Stimulated activated CD4-positive, alpha-beta T cell treated with anti-CD3 and anti-CD28 coated beads, Interleukin-12 subunit alpha, Interleukin-12 subunit beta, amount 100 ng/mL, for 4 hours (primary cell): Measurements from ENCODE around the gene EXOC4.

ENCODE experiments used
- DNase-seq: peaks from one replicate; pipeline ENCODE4 v3.0.0-alpha.2; 2020

Gene EXOC4

DNA sequence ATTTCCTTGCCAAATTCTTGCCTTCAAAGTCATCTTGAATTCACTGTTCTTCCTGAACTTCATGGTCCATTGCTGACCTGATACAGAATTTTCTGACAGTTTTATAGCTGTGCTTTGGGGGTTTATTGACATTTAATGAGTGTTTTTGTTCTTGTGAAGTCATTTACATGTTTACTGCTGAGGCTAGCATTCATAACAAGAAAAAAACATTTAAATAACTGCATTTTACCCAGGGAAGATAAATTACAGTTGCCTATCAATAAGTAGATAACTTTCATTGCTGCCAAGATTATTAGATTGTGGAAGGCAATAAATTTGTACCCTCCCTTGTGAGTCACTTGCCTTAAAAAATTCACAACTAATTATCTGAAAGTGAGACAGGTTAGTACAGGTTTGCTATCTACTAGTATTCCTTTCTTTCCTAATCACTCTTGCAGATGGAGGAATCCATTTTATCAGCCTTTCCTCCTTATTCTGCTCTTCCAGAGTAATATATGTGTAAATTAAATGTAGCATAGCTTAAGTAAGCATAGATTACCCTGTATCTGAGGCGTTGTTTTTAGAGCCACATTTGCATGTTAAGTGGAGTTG, 178.4 kb downstream of the EXOC4 start:
- DNase-seq = no peak

DNA sequence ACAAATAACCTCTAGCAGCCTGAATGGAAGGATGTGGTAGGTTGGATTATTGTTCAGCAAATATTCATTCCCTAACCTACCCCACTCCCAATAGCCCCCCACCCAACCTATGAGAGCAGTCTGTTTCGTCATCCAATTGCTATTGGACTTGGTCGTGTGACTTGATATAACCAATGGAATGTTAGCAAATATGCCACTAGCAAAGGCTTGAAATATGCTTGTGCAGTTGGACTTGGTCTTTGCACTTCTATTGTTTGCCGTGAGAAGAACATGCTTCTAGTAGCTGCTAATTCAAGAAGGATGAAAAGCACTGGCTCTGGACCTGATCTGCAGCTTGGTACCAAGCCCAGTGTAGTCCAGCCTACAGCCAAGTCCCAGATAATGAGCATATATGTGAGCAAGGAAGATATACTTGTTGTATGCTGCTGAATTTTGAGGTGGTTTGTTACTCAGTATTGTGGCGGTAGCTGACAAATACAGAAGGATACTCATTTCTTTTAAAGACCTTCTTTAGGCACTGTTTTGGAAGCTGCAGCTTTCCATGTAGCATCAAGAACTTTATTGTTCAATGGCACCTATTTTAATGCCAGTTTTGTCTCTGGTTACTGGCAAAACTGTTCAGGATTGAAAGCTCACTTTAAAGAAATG, 180.4 kb downstream of the EXOC4 start:
- DNase-seq = no peak

DNA sequence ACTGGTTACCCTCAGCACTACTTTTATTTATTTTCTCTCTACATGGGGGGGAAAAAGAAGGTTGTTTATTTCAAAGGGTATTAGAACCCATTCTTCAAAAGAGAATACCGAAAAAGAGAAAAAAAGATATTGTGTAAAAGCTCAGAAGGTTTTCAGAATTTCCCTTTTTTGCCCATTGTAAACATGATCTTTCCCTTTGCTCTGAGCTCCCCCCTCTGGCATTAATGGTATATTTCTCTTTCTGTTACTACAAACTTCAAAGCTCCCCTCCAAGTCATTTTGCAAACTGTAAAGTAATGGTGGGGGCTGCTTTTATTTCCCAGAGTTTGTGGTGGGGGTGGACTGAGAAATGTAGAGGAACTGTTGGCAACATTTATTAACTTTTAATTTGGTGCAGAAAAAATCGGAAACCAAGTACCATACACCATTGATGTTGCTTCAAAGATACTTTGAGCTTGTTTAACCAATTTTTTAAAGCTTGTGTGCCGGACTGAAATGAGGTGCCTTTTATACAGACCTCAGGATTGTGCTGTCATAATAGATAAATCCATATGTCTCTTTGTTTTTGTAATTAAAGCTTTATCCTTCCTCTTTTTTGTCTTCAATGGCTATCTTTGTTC, 181.5 kb downstream of the EXOC4 start:
- DNase-seq = no peak

- no peak for DNase-seq
Measured at GRCh38 chr7:133436014-133436428, 183.1 kb downstream of the EXOC4 start.

DNA sequence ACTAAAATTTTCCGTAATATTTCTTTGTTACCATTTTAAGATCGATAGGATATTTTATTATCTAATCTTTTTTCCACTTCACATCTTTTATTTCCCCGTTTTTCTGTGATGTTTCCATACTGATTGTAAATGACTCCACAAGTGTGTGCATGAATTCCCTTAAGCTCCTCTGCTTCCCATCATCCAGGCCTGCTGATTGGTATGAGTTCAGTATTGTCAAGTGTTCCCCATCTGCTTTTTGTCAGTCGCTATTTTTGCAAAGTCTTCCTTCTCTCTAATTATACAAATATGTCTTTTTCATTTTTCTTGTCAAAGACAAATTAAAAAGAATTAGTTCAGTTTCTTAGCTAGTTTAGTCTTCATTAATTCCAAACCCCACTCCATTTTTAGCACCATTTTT, 184.7 kb downstream of the EXOC4 start:
- DNase-seq = no peak

DNA sequence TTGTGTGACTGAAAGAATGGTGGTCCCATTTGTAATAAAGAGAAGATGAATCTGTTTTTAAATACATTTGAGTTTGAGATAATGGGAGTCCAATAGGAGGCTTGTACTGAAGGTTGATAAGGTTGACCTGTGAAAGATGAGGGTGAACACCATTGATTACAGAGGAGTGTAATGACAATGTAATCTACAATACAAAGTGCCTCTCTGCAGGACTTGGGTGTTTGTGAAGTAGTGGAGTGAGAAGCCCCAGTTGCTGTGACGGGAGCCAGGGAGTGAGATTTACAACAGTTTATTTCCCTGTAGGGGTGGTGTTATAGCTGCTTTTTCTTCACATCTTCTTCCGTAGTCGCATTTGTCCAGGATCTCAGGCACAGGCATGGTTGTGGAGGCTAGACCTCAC, 189.9 kb downstream of the EXOC4 start:
- DNase-seq = no peak

DNA sequence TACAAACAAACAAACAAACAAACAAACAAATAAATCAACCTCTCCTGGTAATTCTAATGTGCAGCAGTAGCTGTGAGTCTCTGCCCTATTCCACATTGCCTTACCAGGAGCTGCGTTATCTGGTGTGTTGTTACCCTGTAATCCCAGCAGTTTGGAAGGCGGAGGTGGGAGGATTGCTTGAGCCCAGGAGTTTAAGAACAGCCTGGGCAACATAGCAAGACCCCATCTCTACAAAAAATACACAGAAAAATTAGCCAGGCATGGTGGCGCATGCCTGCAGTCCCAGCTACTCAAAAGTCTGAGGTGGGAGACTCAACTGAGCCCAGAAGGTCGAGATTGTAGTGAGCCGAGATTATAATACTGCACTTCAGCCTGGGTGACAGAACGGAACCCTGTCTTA, 192.7 kb downstream of the EXOC4 start:
- no peak for DNase-seq

DNA sequence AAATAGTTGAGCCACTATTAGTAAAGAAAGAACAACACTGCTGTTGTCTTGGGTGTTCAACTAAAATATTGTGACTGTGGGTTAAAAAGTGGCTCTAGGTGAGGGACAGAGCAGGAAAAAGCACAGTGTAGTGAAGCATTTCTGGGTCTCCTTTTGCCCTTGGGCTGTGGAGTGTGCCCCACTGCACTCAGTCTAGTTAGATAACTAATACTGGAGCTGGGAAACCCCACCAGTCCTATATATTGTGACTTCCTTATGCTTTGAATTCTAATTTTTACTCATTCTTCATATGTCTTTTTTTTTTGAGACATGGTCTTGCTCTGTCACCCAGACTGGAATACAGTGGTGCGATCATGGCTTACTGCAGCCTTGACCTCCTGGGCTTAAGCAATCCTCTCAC, 195.1 kb downstream of the EXOC4 start:
- DNase-seq = no peak

DNA sequence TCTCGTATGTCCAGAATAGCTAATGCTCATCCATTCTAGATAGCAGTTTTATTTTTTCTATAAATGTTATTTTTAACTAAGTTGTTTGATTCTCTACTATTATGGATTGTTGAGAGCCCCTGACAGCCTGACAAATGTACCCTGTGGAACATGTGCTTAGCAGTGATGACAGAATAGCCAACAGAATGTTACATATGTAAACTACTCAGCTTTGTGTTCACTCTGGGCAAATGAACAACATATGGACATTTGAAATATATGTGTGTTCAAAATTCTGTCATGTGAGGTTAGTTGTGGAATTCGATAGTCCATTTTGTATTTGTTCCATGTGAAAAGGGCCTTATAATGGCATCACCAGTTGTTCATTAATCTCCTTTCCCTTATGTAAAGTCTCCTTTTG, 199.7 kb downstream of the EXOC4 start:
- no peak for DNase-seq

DNA sequence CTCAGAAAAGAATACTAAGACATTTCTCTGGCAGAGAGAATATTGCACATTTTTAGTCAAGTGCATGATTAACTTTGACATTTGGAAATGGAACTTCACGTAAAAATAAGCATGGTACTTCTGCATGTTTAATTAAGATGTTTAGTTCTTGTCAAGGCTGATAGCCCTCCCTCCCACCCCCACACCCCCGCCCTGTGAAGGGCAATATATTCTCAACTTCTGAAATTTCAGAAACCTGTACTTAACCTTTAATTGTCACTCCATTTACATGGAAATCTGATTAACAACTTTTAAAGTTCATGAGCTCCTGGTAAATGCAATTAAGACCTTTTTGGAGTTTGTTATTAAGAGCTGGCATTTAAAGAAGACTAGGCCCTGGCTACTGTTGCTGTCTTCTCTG, 205.8 kb downstream of the EXOC4 start:
- no peak for DNase-seq

GRCh38 chr7:133461421-133461820, 208.5 kb downstream of the EXOC4 start:
- DNase-seq = no peak

- DNase-seq = no peak
Measured at GRCh38 chr7:133475655-133476054, 222.8 kb downstream of the EXOC4 start.

DNA sequence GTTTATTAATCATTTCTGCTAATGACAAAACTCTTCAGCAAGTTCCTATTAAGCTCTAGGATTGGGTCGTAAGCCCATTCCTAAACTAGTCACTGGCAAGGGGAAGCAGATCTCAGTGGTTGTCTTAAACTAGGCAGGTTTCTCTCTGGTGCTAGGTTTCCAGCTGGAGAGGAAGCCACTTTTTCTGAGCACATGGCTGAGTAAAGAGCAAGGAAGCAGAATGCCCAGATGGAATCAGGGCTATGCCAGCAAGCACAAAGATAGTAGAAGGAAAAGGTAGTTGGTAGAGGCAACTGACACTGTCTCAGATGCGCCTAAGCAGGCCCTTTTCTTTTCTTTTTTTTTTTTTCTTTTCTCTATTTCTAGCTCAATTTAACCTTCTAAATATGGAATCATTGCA, 224.9 kb downstream of the EXOC4 start:
- no peak for DNase-seq

- DNase-seq = no peak
Measured at GRCh38 chr7:133478591-133479135, 225.8 kb downstream of the EXOC4 start.

- no peak for DNase-seq
Measured at GRCh38 chr7:133479456-133480065, 226.7 kb downstream of the EXOC4 start.

DNA sequence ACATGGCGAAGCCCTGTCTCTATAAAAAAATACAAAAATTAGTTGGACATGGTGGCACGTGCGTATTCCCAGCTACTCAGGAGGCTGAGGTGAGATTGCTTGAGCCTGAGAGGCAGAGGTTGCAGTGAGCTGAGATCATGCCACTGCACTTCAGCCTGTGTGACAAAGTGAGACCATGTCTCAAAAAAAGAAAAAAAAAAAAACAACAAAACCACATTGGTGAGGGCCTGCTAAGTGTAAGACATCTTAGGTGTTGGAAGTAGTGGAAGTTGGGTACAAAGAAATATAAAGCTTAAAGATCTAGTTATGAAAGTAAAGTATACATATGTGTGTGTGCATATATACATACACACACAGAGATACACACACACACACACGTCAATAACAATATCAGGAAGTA, 228.0 kb downstream of the EXOC4 start:
- DNase-seq = no peak

DNA sequence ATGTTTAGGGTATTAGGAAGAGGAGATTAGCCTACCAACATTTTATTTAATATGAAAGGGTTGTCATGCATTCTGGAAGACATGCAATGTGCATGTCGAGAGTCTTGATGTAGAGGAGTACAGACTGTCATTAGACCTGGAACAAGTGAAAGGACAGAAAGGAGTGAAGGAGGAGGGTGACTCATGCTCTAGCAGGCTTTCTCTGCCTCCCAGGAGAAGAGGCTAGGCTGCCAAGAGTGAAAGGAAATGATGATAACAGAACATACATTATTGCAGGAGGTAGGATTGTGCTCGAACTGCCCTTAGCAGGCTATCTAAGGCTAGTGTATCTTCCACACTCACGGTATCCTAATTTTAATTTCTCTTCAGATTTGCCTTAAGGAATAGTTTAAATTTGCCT, 228.8 kb downstream of the EXOC4 start:
- DNase-seq = no peak

GRCh38 chr7:133482599-133482998, 229.7 kb downstream of the EXOC4 start:
- DNase-seq = no peak

DNA sequence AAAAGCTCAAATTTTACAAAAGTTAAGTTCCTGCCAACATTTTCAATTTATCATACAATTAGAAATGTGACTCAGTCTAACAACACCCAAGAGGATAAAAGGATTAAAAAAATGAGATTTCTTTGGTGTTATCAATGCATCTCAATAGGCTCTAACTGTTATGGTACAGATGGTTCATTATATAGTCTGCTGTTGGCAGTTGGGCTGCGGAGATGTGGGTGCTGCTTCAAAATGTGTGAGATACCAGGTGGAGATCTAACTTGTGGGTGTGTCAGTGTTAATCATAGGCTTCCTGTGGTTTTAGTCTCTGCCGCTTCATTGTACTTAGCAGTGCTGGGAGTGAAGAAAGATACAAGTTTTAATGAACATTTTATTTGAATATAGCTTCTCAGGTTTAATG, 231.2 kb downstream of the EXOC4 start:
- DNase-seq = peak; percentile 18

DNA sequence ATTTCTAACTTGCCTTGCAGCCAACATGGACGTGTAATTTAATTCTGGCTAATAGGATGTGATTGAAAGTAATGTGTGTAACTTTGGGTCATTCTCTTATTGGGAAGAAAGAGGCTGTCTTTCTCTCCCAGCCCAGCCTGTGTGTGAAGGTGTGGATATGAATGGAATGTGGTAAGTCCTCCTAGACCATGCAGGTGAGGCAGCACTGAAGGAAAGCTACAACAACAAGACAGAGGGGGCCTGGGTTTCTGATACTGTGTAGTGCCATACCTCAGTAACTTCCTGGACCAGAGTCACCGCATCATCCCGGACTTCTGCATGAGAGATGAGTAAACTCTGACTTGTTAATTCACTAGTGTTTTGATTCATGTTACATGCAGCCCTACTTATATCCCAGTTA, 237.0 kb downstream of the EXOC4 start:
- no peak for DNase-seq

DNA sequence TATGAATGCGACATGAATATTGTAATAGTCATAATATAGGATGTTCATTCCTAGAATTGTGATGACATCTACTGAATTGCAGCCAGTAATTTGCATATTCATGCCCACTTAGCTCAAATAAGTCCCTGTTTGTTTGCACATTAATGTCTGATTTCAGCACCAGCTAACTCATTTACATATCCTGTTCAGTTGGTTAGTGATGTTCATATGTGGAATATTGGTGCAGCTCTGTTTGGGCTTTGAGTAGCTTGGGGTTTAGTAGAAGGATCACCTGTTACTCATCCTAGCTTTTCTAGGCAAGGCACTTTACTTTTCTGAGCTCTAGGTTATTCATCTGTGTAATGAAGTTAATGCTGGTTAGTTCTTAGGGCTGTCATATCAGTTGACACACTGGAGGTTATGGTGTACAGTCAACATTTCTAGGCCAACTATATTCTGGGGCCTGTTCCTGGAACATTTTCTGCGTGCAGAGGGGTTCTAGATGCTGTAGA, 238.4 kb downstream of the EXOC4 start:
- DNase-seq = no peak

DNA sequence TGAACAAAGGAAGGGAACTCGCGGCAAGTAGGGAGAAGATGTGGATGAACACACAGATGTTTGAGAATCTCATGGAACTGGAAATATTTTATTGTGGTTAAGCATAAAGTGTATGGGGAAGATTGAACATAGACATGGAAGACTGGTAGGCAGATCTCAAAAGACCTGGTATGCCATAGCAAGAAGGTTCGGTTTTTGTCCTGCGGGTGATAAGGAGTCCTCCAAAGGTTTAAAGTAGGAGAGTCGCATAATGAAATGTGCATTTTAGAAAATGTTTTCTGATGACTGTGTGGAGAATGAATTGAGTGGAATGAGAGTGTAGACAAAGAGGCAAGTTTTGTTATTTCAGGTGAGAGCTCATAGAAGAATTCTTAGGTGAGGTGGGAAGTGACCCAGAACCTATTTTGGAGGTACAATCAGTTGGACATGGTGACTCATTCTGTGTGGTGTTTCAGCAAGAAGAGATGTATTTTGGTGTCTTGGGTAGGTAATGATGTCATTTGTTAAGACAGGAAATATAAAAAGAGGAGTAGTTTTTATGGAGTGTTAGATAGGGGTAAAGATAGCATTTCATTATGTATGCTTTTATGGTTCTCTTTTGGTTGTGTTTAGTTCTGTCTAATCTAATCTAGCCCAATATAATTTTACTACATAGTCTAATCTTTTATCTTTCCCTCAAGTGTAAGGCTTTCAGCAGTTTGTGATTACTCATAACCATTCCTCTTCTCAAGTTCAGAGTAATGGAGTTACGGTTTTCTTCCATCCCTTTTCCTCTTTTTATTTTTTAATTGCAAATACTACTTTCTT, 239.2 kb downstream of the EXOC4 start:
- no peak for DNase-seq

DNA sequence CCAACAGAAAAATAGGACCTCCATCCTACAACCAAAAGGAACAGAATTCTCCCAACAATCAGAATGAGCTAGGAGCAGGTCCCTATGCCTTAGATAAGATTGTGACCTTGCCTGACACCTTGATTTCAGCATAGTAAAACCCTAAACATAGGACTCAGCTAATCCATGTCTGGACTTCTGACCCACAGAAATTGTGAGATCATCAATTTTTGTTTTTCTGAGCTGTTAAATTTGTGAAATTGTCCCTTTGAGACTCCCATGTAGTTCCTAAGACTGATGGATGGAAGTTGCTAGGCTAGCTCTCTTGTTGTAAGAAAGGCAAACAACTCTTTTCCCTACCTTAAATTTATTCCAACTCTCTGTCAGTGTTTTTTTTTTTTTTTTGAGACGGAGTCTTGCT, 244.2 kb downstream of the EXOC4 start:
- DNase-seq = no peak
